Activated CD8-positive, alpha-beta memory T cell treated with anti-CD3 and anti-CD28 coated beads, Interleukin-2, amount 50 U/mL, for 24 hours (primary cell): ENCODE results near the gene TBC1D17.

Source experiments
- DNase-seq: peaks from one replicate; pipeline ENCODE4 v3.0.0-alpha.2; 2020; ENCODE audit errors: extremely low read depth

Gene TBC1D17

GRCh38 chr19:49861541-49862378 is 15.7 kb upstream of the TBC1D17 start:
- DNase-seq: no peak

- DNase-seq: no peak
Observed at GRCh38 chr19:49862391-49863253, 14.9 kb upstream of the TBC1D17 start.

- no peak for DNase-seq
Observed at GRCh38 chr19:49863254-49863934, 14.1 kb upstream of the TBC1D17 start.

GRCh38 chr19:49863935-49864320 is 13.6 kb upstream of the TBC1D17 start:
- no peak for DNase-seq

- no peak for DNase-seq
Observed at GRCh38 chr19:49864890-49865289, 12.6 kb upstream of the TBC1D17 start.

- peak; percentile 79 for DNase-seq
Observed at GRCh38 chr19:49866933-49867782, 10.3 kb upstream of the TBC1D17 start, which contains the start of gene PNKP. Gene PNKP (minus strand): TSS chr19:49867576. CDS start chr19:49867204, 372 bp downstream.

GRCh38 chr19:49869009-49869483 is 8.5 kb upstream of the TBC1D17 start:
- no peak for DNase-seq

GRCh38 chr19:49869484-49870308 is 7.8 kb upstream of the TBC1D17 start:
- peak; percentile 83 for DNase-seq

GRCh38 chr19:49870309-49870901 is 7.1 kb upstream of the TBC1D17 start:
- no peak for DNase-seq

- no peak for DNase-seq
Observed at GRCh38 chr19:49871349-49871985, 6.0 kb upstream of the TBC1D17 start.

GRCh38 chr19:49872245-49873128 is 5.0 kb upstream of the TBC1D17 start:
- no peak for DNase-seq

- no peak for DNase-seq
Observed at GRCh38 chr19:49873129-49873521, 4.4 kb upstream of the TBC1D17 start.

GRCh38 chr19:49873834-49874233 is 3.7 kb upstream of the TBC1D17 start:
- no peak for DNase-seq

GRCh38 chr19:49874503-49875157 is 2.9 kb upstream of the TBC1D17 start:
- DNase-seq: no peak

GRCh38 chr19:49875177-49875576 is 2.3 kb upstream of the TBC1D17 start:
- DNase-seq: no peak

GRCh38 chr19:49875857-49876421 is 1.6 kb upstream of the TBC1D17 start:
- DNase-seq: no peak

- peak; percentile 91 for DNase-seq
Observed at GRCh38 chr19:49876422-49877019, 981 bp upstream of the TBC1D17 start.
